D721Med (cell line): ENCODE results near the gene MIEF1.
A peak's percentile ranks its signal among the peaks of the same experiment; 100 is the strongest.
"Not testable (repeated sequence)": the region's sequence is repeated elsewhere in the genome, so short reads cannot be mapped to it uniquely, and the experiment has no call there.

Experiments
- DNase-seq: peaks from one replicate; pipeline ENCODE4 v3.0.0; 2011; ENCODE audit warnings: low spot score; ENCODE audit not compliant: insufficient read length
- FAIRE-seq: peaks from 2 replicates; lab custom pipeline; 2011; peaks lifted over from hg19 to GRCh38; lab: Jason Lieb, UNC
- CTCF ChIP-seq: IDR thresholded peaks from 2 replicates; pipeline ENCODE4 v1.5.1; 2012; ENCODE audit warnings: mild to moderate bottlenecking, control low read depth; ENCODE audit not compliant: insufficient read depth; ENCODE audit errors: missing control alignments

The MIEF1 gene

GRCh38 chr22:39515266-39516050, 13.4 kb downstream of the MIEF1 start:
- FAIRE-seq (no peak), DNase-seq (no peak)
- no peak for TF ChIP-seq CTCF

GRCh38 chr22:39517470-39517869, 15.4 kb downstream of the MIEF1 start:
- FAIRE-seq (no peak), DNase-seq (no peak)
- no peak for TF ChIP-seq CTCF

GRCh38 chr22:39518144-39518786, 16.2 kb downstream of the MIEF1 start:
- no peak for TF ChIP-seq CTCF
- FAIRE-seq, result no peak

GRCh38 chr22:39518996-39519680, 17.0 kb downstream of the MIEF1 start:
- DNase-seq (no peak), FAIRE-seq (no peak)
- TF ChIP-seq CTCF, result no peak

More at GRCh38 chr22:39518144-39518786, 16.2 kb downstream of the MIEF1 start:
- no peak for DNase-seq

- DNase-seq, result peak; percentile 77
- TF ChIP-seq CTCF, result no peak
- no peak for FAIRE-seq
These were observed 17.7 kb downstream of the MIEF1 start for GRCh38 chr22:39519681-39520225.

- no peak for FAIRE-seq
- no peak for TF ChIP-seq CTCF
- DNase-seq, result no peak
These were observed 18.4 kb downstream of the MIEF1 start, which contains the start of gene ATF4 for GRCh38 chr22:39520226-39521105. TSS of gene ATF4 (plus strand) at chr22:39520562. CDS start at chr22:39521446, 884 bp downstream.

GRCh38 chr22:39521106-39521885, 19.2 kb downstream of the MIEF1 start:
- DNase-seq, FAIRE-seq: not testable (repeated sequence)

- not testable (repeated sequence) for DNase-seq, FAIRE-seq
These were observed 20.0 kb downstream of the MIEF1 start for GRCh38 chr22:39522091-39522490.
